ENCODE data around the gene RAB6B.

DNA sequence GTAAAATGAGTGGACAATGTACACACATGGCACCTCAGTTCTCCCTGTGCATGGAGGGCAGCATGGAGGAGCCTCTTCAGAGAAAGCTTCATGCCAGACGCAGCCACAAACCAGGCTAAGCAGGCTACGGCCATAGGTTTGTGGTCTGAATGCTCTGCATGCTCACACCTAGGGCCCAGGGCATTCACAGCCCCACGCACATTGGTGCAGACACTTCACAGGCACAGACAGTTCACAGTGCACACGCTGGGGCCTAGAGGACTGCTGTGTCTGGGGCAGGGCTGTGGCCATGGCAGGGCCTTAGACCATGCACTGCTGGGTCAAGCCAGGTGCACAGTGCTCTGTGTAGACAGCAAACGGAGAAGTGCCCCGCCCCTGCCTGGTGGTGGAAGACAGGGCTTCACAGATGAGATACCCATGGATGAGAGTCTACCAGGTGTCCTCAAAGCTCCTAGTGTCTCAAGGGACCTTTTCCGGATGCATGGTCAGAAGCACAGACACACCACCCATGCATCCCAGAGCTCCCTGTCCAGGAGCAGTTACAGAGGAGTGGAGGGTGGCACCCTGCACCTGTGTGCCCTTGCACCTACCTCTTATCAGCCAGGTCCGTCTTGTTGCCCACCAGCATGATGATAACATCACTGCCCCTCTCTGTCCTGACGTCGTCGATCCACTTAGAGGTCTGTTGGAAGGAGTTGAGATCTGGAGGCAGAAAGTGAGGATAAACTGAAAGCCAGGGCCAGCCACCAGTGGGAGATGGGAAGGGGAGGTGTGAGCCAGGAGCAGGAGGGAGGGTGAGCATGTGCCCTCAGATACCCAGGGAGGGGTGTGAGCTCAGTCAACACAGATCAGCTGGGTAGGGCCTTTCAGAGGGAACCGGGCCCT is 56.5 kb downstream of the RAB6B start:
- no peak for TF ChIP-seq EZH2phosphoT487 (IDR thresholded peaks at IDR 0.05; ENCODE audit: low read depth)
- TF ChIP-seq, protein P1, sequence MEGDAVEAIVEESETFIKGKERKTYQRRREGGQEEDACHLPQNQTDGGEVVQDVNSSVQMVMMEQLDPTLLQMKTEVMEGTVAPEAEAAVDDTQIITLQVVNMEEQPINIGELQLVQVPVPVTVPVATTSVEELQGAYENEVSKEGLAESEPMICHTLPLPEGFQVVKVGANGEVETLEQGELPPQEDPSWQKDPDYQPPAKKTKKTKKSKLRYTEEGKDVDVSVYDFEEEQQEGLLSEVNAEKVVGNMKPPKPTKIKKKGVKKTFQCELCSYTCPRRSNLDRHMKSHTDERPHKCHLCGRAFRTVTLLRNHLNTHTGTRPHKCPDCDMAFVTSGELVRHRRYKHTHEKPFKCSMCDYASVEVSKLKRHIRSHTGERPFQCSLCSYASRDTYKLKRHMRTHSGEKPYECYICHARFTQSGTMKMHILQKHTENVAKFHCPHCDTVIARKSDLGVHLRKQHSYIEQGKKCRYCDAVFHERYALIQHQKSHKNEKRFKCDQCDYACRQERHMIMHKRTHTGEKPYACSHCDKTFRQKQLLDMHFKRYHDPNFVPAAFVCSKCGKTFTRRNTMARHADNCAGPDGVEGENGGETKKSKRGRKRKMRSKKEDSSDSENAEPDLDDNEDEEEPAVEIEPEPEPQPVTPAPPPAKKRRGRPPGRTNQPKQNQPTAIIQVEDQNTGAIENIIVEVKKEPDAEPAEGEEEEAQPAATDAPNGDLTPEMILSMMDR (IDR thresholded peaks at IDR 0.05; ENCODE audit: low read depth, low read length), result no peak

Data from OCI-LY3 (cell line).